Measurements from ENCODE around the gene BRWD1. TPM values are rescaled to one million over a fixed set of nuclear protein-coding genes. Genes with fewer than 3 reads are reported as not detected.

BRWD1 gene
- polyA plus RNA-seq, 3 donors, result 12.1 to 16.8 (median 12.7) TPM

DNA sequence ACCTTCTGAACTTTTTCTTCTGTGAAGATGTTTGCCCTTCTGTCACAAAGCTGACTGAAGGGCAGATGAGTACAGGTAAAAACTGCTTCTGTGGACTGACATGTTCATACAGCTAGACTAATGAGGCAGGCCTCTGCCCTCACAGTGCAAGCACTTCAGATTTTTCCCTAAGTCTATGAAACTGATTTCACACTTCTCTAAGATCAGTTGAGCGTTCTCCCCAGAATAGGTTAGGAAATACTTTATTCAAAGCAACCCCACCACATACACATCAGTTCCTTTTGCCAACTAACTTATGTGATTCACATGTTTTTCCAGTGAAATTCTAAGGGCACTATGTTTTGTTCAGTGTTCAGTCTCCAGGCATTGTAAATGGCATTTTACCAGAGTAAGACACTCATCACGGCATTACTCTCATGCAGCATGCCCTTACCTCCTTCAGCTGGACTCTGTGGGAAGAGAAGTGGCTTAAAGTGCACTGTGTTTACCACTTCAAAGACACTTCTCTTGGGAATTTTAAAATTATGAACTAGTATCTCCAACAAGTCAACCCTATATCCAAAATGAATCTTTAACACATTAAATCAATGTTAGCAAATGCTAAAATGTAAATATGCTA lies 124.8 kb downstream of the BRWD1 start:
- intact Hi-C loops (cut with micrococcal nuclease), result no loop called here
- Histone ChIP-seq H4K20me1 (ENCODE audit: insufficient read depth, low read length) (no peaks in the 10 kb centered on the region), H3K27me3 (ENCODE audit: control insufficient read depth in 2 of 2, insufficient read depth in 2 of 2, low read length in 2 of 2) (no peaks in the 10 kb centered on the region), H3K36me3 (replicated peaks in 1 of 2; ENCODE audit: control insufficient read depth in 1 of 2, insufficient read depth in 2 of 2, low read length in 2 of 2) (peaks cover 5 to 22% of the 10 kb centered on the region in 2 donors), H3K79me2 (ENCODE audit: insufficient read depth, low read length) (no peaks in the 10 kb centered on the region), H3K9ac (ENCODE audit: insufficient read depth, low read length, poor library complexity, severe bottlenecking) (no peak overlapping the region), H3K4me2 (replicated peaks; ENCODE audit: extremely low read depth, low read length, poor library complexity, severe bottlenecking) (no peak overlapping the region), H3K4me3 (replicated peaks in 1 of 3; ENCODE audit: low read depth in 2 of 3, low read length in 3 of 3) (no peak overlapping the region), H3K9me3 (replicated peaks in 1 of 2; ENCODE audit: control insufficient read depth in 1 of 2, insufficient read depth in 1 of 2, low read length in 2 of 2) (no peaks in the 10 kb centered on the region), H3K4me1 (ENCODE audit: control insufficient read depth in 1 of 2, insufficient read depth in 2 of 2, low read length in 2 of 2) (peaks cover 0 to 8% of the 10 kb centered on the region in 2 donors), H2AFZ (ENCODE audit: insufficient read depth, low read depth, low read length, poor library complexity, severe bottlenecking) (no peak overlapping the region), H3K27ac (ENCODE audit: low read depth in 1 of 2, low read length in 2 of 2) (no peak overlapping the region)
- H3K36me3 Mint-ChIP-seq, result peaks cover 7 to 9% of the 10 kb centered on the region in 2 donors
- no peaks in the 10 kb centered on the region for H3K27me3 Mint-ChIP-seq (ENCODE audit: low read depth in 3 of 3)
- TF ChIP-seq, protein P1, sequence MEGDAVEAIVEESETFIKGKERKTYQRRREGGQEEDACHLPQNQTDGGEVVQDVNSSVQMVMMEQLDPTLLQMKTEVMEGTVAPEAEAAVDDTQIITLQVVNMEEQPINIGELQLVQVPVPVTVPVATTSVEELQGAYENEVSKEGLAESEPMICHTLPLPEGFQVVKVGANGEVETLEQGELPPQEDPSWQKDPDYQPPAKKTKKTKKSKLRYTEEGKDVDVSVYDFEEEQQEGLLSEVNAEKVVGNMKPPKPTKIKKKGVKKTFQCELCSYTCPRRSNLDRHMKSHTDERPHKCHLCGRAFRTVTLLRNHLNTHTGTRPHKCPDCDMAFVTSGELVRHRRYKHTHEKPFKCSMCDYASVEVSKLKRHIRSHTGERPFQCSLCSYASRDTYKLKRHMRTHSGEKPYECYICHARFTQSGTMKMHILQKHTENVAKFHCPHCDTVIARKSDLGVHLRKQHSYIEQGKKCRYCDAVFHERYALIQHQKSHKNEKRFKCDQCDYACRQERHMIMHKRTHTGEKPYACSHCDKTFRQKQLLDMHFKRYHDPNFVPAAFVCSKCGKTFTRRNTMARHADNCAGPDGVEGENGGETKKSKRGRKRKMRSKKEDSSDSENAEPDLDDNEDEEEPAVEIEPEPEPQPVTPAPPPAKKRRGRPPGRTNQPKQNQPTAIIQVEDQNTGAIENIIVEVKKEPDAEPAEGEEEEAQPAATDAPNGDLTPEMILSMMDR (IDR thresholded peaks at IDR 0.05), result no peak
- WGBS (ENCODE audit: insufficient coverage), result 17% methylated on average over 1 of the region's 2 CpGs
- H3K4me1 Mint-ChIP-seq, result peaks cover 14% of the 10 kb centered on the region
- H3K9me3 Mint-ChIP-seq, result no peaks in the 10 kb centered on the region
- DNase-seq, result no peak
- no peak overlapping the region for H3K4me3 Mint-ChIP-seq
- H3K27ac Mint-ChIP-seq, result peak overlapping the region in 1 of 7 donors; percentile 13

DNA sequence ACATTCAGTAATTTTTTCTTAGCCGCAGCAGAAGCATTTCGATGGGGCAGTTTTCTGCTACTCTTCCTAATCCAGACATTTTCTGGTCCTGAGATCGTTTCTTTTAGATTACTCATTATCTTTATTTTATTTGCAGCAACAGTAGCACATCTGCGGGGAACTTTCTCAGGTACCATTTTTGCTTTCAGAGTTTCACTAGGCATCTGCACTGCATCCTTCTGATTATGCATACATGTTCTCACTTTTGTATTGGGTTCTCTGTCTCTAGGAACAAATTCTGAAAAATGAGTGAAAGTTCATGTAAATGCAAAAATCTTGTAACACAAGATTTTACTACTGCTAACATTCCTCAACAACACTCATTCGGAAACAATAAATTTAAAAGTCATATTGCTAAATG lies 126.3 kb downstream of the BRWD1 start:
- Histone ChIP-seq H4K20me1 (ENCODE audit: insufficient read depth, low read length) (no peaks in the 10 kb centered on the region), H3K4me2 (replicated peaks; ENCODE audit: extremely low read depth, low read length, poor library complexity, severe bottlenecking) (no peak overlapping the region), H3K27ac (ENCODE audit: low read depth in 1 of 2, low read length in 2 of 2) (no peak overlapping the region), H3K36me3 (replicated peaks in 1 of 2; ENCODE audit: control insufficient read depth in 1 of 2, insufficient read depth in 2 of 2, low read length in 2 of 2) (peaks cover 0 to 8% of the 10 kb centered on the region in 2 donors), H3K79me2 (ENCODE audit: insufficient read depth, low read length) (peaks cover 9% of the 10 kb centered on the region), H3K9me3 (replicated peaks in 1 of 2; ENCODE audit: control insufficient read depth in 1 of 2, insufficient read depth in 1 of 2, low read length in 2 of 2) (no peaks in the 10 kb centered on the region), H2AFZ (ENCODE audit: insufficient read depth, low read depth, low read length, poor library complexity, severe bottlenecking) (no peak overlapping the region), H3K4me1 (ENCODE audit: control insufficient read depth in 1 of 2, insufficient read depth in 2 of 2, low read length in 2 of 2) (peaks cover 6 to 17% of the 10 kb centered on the region in 2 donors), H3K4me3 (replicated peaks in 1 of 3; ENCODE audit: low read depth in 2 of 3, low read length in 3 of 3) (no peak overlapping the region), H3K27me3 (ENCODE audit: control insufficient read depth in 2 of 2, insufficient read depth in 2 of 2, low read length in 2 of 2) (no peaks in the 10 kb centered on the region), H3K9ac (ENCODE audit: insufficient read depth, low read length, poor library complexity, severe bottlenecking) (no peak overlapping the region)
- no peak for DNase-seq
- TF ChIP-seq, protein P1 (IDR thresholded peaks at IDR 0.05), result no peak
- peaks cover 3 to 4% of the 10 kb centered on the region in 2 donors for H3K36me3 Mint-ChIP-seq
- H3K4me1 Mint-ChIP-seq, result peaks cover 21% of the 10 kb centered on the region
- 100% methylated on average over 3 of the region's 5 CpGs for WGBS (ENCODE audit: insufficient coverage)
- H3K4me3 Mint-ChIP-seq, result no peak overlapping the region
- intact Hi-C loops (cut with micrococcal nuclease), result no loop called here
- H3K27me3 Mint-ChIP-seq (ENCODE audit: low read depth in 3 of 3), result peaks cover 0 to 1% (median 0%) of the 10 kb centered on the region in 3 donors
- no peaks in the 10 kb centered on the region for H3K9me3 Mint-ChIP-seq
- no peak overlapping the region for H3K27ac Mint-ChIP-seq

Data from CD14-positive monocyte (primary cell).